H1 (cell line): ENCODE results near the gene ASIP. TPM values are rescaled to one million over a fixed set of nuclear protein-coding genes. Genes with fewer than 3 reads are reported as not detected.

Experiments
- RFX5 ChIP-seq: IDR thresholded peaks from 2 replicates; pipeline ENCODE4 v1.6.1; 2011; ENCODE audit warnings: low read depth, low read length, improper control_type of control experiment, borderline replicate concordance
- polyA plus RNA-seq, 7 experiments: library from polyadenylated mRNA; depleted of rRNA in 3 of 7; stranded (reverse) in 5 of 7; unstranded in 2 of 7; fragments of >200 nt in 5 of 7; fragments of 200-250 nt in 2 of 7; gene quantifications; 1 replicate in 5 of 7; 2 replicates in 1 of 7; 4 replicates in 1 of 7; pipeline versions ENCODE4 v1.2.1 to v1.2.3, GENCODE V29; 2011 to 2013; ENCODE audit warnings: missing spikeins in 2 of 7, mixed read lengths in 2 of 7
- total RNA-seq: library from RNA; stranded (reverse); fragmentation: NEBNext Ultra II Directional; extraction: Animal tissue kit (Norgen Biotek cat#: 25700); gene quantifications from 2 replicates; pipeline ENCODE4 v1.2.1, GENCODE V29; 2021

ASIP gene
- total and polyA plus RNA-seq, 2 of the 8 experiments (the other 6 are each of a cell fraction or from before 2014, with no cell fraction given), result not detected

DNA sequence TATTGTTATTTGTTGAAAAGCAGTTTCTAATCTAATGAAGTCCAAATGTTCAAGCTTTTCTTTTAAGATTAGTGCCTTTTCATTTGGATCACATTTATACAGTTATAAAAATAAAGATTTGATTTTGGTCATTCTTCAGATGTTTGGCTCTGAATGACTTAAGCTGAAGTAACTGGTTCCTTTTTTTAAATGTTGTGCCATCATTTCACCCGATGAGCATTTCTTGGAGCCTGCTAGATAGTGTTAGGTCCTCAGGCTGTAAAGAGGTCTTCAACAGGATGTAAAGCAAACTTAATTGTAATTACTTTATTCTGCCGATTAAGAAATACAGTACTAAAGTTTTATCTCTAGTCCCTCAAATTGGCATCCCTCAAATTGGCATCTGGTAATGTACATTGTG is 41.2 kb upstream of the ASIP start (continued):
- TF ChIP-seq RFX5, result no peak
